GM12865 (cell line): Measurements from ENCODE around the gene UBA7.
"Not testable (repeated sequence)": the region's sequence is repeated elsewhere in the genome, so short reads cannot be mapped to it uniquely, and the experiment has no call there.

Experiments
- DNase-seq: peaks from one replicate; pipeline ENCODE4 v3.0.0; 2010; ENCODE audit warnings: low read depth
- H3K4me3 ChIP-seq: 2 replicates; pipeline ENCODE4 v1.5.1; 2011; ENCODE audit warnings: mild to moderate bottlenecking, low read depth, low read length, control low read depth
- TF ChIP-seq, protein P1 (sequence below): IDR thresholded peaks from 2 replicates; pipeline ENCODE4 v1.5.1; 2011; ENCODE audit warnings: low read length, control low read depth, low read depth, inconsistent platforms; ENCODE audit not compliant: insufficient read depth; ENCODE audit errors: missing control alignments

The UBA7 gene

DNA sequence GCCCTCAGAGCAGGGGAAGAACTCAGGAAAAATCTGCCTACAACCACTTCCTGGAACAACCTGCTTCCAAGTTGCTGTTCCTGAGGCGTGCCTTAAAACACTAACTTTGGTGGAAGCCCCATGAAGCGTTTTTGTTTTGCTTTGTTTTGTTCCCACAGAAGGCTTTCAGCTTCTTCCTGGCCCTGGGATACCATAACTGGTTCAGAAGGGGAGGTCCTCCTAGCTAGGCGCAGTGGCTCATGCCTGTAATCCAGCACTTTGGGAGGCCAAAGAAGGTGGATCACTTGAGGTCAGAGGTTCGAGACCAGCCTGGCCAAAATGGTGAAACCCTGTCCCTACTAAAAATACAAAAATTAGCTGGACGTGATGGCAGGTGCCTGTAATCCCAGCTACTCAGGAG, 26.2 kb downstream of the UBA7 start:
- no peak for DNase-seq
- H3K4me3 ChIP-seq: no peak overlapping the region
- TF ChIP-seq, protein P1, sequence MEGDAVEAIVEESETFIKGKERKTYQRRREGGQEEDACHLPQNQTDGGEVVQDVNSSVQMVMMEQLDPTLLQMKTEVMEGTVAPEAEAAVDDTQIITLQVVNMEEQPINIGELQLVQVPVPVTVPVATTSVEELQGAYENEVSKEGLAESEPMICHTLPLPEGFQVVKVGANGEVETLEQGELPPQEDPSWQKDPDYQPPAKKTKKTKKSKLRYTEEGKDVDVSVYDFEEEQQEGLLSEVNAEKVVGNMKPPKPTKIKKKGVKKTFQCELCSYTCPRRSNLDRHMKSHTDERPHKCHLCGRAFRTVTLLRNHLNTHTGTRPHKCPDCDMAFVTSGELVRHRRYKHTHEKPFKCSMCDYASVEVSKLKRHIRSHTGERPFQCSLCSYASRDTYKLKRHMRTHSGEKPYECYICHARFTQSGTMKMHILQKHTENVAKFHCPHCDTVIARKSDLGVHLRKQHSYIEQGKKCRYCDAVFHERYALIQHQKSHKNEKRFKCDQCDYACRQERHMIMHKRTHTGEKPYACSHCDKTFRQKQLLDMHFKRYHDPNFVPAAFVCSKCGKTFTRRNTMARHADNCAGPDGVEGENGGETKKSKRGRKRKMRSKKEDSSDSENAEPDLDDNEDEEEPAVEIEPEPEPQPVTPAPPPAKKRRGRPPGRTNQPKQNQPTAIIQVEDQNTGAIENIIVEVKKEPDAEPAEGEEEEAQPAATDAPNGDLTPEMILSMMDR: no peak

DNA sequence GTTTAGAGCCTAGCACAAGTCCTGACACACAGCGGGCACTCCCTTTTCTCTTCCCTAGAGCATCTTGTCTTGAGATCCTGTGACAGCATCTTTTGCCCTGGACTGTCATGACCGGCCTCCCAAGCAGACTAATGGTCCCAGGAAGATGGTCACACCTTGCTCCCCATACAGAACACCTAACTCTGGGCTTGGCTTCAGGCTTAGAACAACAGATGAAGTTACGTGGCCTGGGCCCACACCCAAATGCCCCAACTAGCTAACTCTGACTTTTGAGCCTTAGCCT, 26.6 kb downstream of the UBA7 start:
- TF ChIP-seq, protein P1: no peak
- no peak for DNase-seq
- H3K4me3 ChIP-seq: peak overlapping the region; percentile 58

DNA sequence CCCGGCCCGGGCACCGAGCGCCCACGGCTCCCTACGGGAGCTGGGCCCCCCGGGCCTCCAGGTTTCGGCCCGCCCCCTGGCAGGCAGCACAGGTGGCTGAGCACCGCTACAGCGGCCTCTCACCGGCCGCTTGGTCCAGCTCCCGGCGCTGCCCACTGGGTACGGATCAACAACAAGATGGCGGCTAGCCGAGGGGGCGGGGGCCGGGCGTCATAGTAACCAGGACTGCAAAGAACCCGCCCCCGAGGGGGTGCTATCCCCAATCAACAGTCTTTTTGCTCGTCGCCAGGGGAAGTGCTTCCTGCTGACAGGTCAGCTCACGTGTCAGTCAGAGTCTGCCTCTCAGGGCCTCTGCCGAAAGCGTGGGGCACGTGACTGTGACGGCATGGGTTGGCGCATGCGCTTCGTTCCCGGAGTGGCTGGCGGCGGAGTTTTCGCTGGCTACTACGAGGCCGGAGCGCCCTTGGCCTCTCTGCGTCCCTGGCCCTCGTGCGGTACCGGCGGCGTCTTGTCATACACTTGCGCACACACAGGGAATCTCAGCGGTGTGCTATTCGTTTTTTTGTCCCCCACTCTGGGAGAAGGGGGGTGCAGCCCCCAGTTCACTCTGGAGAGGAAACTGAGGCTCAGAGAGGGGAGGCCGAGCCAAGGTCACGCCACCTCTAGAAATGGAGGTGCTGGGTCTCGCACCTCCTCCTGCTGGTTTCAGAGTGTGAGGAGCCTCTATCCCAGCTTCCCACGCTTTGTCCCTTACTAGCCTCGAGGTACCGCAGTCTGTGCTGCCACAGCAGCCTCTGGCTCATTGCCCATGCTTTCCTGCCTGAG, 27.2 kb downstream of the UBA7 start, which contains the start of gene IP6K1:
Gene IP6K1, minus strand, starts transcription at position 186 of the 825 bp plus-strand sequence. CDS start 38,502 bp downstream, outside the sequence.
- DNase-seq: peak; percentile 100
- TF ChIP-seq, protein P1: no peak
- peak within 1 kb of the TSS; percentile 94 for H3K4me3 ChIP-seq

DNA sequence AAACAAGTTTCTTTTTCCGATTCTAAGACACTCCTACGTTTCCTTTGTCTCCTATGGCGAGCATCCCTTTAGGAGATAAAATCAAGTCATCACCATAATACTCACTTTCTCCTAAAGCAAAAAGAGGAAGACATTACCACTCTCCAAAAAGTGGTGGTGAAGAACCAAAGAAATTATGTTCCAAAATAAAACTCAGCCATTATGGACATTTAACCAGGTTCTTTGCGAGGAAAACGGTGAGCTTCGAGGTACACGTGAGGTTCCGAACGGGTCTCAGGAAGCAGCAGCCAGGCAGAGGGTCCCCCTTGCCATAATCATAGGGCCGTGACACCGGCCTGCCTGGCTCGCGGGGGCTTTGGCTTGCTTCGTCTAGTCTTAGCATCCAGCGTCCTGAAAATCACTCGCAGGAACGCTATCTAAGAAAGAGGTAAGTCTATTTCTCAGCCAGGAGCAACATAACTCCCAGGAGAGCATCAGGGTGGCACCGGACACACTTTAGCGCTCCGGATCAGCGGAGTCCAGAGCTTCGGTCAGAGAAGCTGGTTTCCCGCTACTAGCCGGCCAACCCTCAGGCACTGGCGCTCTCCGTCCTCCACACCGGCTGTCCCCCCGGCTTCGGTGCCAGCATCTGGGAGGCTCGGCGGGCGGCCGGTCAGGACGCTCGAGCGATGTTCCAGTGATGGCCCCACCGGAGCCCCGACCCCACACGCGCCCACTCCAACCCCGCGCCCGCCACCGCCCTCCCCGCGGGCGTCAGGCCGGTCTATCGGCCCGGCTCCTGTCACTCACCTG, 28.0 kb downstream of the UBA7 start:
- H3K4me3 ChIP-seq: peak overlapping the region; percentile 94
- peak; percentile 33 for DNase-seq
- TF ChIP-seq, protein P1: no peak

DNA sequence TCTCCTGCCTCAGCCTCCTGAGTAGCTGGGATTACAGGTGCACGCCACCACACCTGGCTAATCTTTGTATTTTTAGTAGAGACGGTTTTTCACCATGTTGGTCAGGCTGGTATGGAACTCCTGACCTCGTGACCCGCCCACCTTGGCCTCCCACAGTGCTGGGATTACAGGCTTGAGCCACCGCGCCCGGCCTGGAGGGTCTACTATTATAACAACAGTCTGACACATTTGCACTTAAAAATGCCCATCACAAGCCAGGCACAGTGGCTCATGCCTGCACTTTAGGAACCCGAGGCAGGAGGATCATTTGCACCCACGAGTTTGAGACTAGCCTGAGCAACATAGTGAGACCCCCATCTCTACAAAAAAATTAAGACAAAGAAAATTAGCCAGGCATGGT, 31.5 kb downstream of the UBA7 start:
- H3K4me3 ChIP-seq, DNase-seq: not testable (repeated sequence)

DNA sequence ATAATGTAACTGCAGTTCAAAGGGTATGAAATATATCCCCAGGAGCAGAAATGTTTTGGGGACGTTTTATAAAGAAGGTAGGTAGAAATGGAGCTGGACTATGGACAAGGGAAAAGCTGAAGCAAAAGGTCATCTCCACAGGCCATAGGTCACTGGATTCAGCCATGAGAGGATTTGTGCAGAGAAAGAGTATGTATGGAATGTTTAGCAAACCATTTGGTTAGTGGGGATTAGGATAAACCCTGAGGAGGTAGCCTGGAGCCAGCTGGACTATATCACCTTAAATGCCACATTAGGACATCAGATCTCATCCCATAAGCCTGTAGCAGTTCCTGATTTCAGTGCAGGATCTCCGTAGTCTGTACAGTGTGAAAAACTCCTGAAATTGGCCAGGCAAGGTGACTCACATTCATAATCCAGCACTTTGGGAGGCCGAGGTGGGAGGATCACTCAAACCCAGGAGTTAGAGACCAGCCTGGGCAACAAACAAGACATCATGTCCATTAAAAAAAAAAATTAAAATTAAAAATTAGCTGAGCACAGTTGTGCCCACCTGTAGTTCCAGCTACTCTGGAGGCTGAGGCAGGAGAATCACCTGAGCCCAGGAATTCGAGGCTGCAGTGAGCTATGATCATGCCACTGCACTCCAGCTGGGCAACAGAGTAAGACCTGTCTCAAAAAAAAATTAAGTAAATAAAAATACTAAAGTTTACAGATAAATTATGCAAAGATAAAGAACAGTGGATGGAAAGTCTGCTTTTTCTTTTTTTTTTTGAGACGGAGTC, 32.1 kb downstream of the UBA7 start:
- no peak for DNase-seq
- TF ChIP-seq, protein P1: no peak

DNA sequence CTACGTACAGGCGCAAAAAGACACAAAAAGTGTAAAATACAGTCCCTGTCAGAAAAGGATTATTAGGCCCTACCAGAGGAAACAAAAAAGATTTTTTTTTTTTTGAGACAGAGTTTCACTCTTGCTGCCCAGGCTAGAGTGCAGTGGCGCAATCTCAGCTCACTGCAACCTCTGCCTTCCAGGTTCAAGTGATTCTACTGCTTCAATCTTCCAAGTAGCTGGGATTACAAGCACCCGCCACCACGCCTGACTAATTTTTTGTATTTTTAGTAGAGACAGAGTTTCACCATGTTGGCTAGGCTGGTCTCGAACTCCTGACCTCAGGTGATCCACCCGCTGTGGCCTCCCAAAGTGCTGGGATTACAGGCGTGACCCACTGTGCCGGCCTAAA, 32.8 kb downstream of the UBA7 start:
- DNase-seq, H3K4me3 ChIP-seq: not testable (repeated sequence)

More for the DNA sequence above, 32.1 kb downstream of the UBA7 start:
- H3K4me3 ChIP-seq: no peak overlapping the region
